Astrocyte (in vitro differentiated cells and primary cell): ENCODE data around the gene ST13. TPM values are rescaled to one million over a fixed set of nuclear protein-coding genes. Genes with fewer than 3 reads are reported as not detected.

Source experiments
- DNase-seq: peaks from one replicate; pipeline ENCODE4 v3.0.0-alpha.2; 2010; ENCODE audit warnings: low read depth
- FAIRE-seq: peaks from 2 replicates; lab custom pipeline; 2011; peaks lifted over from hg19 to GRCh38; lab: Jason Lieb, UNC
- H2AFZ ChIP-seq: 2 replicates; pipeline ENCODE4 v1.6.0; 2012; ENCODE audit warnings: low read depth, low read length, inconsistent platforms
- H3K27ac ChIP-seq: 2 replicates; pipeline ENCODE4 v1.5.1; 2011; ENCODE audit warnings: low read depth, low read length, inconsistent platforms
- H3K27me3 ChIP-seq: 2 replicates; pipeline ENCODE4 v1.6.0; 2011; ENCODE audit warnings: low read length, inconsistent platforms; ENCODE audit not compliant: insufficient read depth
- H3K36me3 ChIP-seq: 2 replicates; pipeline ENCODE4 v1.5.1; 2011; ENCODE audit warnings: low read length, inconsistent platforms; ENCODE audit not compliant: insufficient read depth
- H3K4me1 ChIP-seq: 2 replicates; pipeline ENCODE4 v1.5.1; 2011; ENCODE audit warnings: low read length, inconsistent platforms; ENCODE audit not compliant: insufficient read depth
- H3K4me2 ChIP-seq: 2 replicates; pipeline ENCODE4 v1.6.0; 2012; ENCODE audit warnings: low read length, inconsistent platforms
- H3K4me3 ChIP-seq: 2 replicates; pipeline ENCODE4 v1.5.1; 2011; ENCODE audit warnings: low read depth, mild to moderate bottlenecking, low read length, inconsistent platforms; ENCODE audit not compliant: insufficient read depth
- H3K79me2 ChIP-seq: 2 replicates; pipeline ENCODE4 v1.6.0; 2012; ENCODE audit warnings: mild to moderate bottlenecking, low read length, inconsistent platforms; ENCODE audit not compliant: insufficient read depth
- H3K9ac ChIP-seq: 2 replicates; pipeline ENCODE4 v1.6.0; 2012; ENCODE audit warnings: mild to moderate bottlenecking, low read length, inconsistent platforms
- H3K9me3 ChIP-seq: 2 replicates; pipeline ENCODE4 v1.5.1; 2012; ENCODE audit warnings: low read depth, mild to moderate bottlenecking, low read length, inconsistent platforms; ENCODE audit not compliant: insufficient read depth
- H4K20me1 ChIP-seq: 2 replicates; pipeline ENCODE4 v1.6.0; 2012; ENCODE audit warnings: low read length, inconsistent platforms; ENCODE audit not compliant: insufficient read depth
- H3K27ac Mint-ChIP-seq: one replicate; pipeline ENCODE4 v1.8.0; 2021; ENCODE audit warnings: mild to moderate bottlenecking, mixed read lengths; ENCODE audit not compliant: unreplicated experiment
- H3K27me3 Mint-ChIP-seq: one replicate; pipeline ENCODE4 v1.8.0; 2021; ENCODE audit warnings: low read depth, mixed read lengths; ENCODE audit not compliant: unreplicated experiment
- H3K36me3 Mint-ChIP-seq: one replicate; pipeline ENCODE4 v1.8.0; 2021; ENCODE audit warnings: low read depth, mixed read lengths; ENCODE audit not compliant: unreplicated experiment
- H3K4me1 Mint-ChIP-seq: one replicate; pipeline ENCODE4 v1.8.0; 2021; ENCODE audit warnings: low read depth, mixed read lengths; ENCODE audit not compliant: unreplicated experiment
- H3K4me3 Mint-ChIP-seq: one replicate; pipeline ENCODE4 v1.8.0; 2021; ENCODE audit warnings: mild to moderate bottlenecking, moderate library complexity, mixed read lengths; ENCODE audit not compliant: unreplicated experiment
- H3K9me3 Mint-ChIP-seq: one replicate; pipeline ENCODE4 v1.8.0; 2021; ENCODE audit warnings: mild to moderate bottlenecking, mixed read lengths; ENCODE audit not compliant: unreplicated experiment
- EZH2 ChIP-seq: IDR thresholded peaks from 2 replicates; pipeline ENCODE4 v1.6.1; 2012; ENCODE audit warnings: mild to moderate bottlenecking, low read length, inconsistent platforms; ENCODE audit not compliant: insufficient read depth
- total RNA-seq: library from RNA; stranded (reverse); gene quantifications from 2 replicates; pipeline ENCODE4 v1.2.1, GENCODE V29; 2021
- TF ChIP-seq, protein P1 (sequence below): IDR thresholded peaks from 2 replicates; pipeline ENCODE4 v1.5.1; 2011; ENCODE audit warnings: low read depth, mild to moderate bottlenecking, inconsistent platforms, low read length, moderate library complexity; ENCODE audit not compliant: insufficient read depth

ST13 gene
- total RNA-seq, 1 donor from 2014 or later, result 248 TPM

DNA sequence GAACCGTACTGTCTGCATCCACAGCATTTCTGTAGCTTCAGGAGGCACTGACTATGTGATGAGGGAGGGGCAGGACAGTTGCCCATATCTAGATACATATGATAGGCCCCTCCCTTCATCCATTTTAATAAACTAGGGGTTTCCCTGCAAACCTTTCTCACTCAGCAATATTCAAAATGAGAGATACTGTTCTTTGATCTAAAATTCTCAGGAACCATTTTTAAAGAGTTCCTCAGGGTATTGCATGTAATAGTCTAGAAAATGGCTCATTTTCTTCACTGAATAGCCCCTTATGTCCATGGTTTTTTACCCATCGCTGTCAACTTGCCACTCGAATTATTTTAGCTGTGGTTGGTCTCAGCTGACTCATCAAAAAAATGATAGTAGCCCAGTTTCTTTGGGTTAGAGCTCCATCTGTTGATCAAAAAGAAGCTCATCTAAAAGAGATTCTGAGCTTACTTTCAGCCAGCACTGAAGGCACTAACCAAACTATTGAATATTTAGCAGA lies 42.5 kb upstream of the ST13 start:
- Histone ChIP-seq H3K9ac (no peak overlapping the region), H3K4me2 (peak overlapping the region; percentile 44), H3K79me2 (no peaks in the 10 kb centered on the region), H4K20me1 (no peaks in the 10 kb centered on the region), H3K27ac (no peak overlapping the region), H3K9me3 (no peaks in the 10 kb centered on the region), H3K27me3 (no peaks in the 10 kb centered on the region), H3K4me1 (no peaks in the 10 kb centered on the region), H3K4me3 (no peak overlapping the region), H3K36me3 (no peaks in the 10 kb centered on the region), H2AFZ (no peak overlapping the region)
- DNase-seq, result peak; percentile 40
- Mint-ChIP-seq H3K9me3 (no peaks in the 10 kb centered on the region), H3K27ac (no peak overlapping the region), H3K27me3 (no peaks in the 10 kb centered on the region), H3K4me1 (peaks cover 3% of the 10 kb centered on the region), H3K4me3 (no peak overlapping the region), H3K36me3 (peaks cover 7% of the 10 kb centered on the region)
- peak; percentile 29 for FAIRE-seq
- TF ChIP-seq, protein P1, sequence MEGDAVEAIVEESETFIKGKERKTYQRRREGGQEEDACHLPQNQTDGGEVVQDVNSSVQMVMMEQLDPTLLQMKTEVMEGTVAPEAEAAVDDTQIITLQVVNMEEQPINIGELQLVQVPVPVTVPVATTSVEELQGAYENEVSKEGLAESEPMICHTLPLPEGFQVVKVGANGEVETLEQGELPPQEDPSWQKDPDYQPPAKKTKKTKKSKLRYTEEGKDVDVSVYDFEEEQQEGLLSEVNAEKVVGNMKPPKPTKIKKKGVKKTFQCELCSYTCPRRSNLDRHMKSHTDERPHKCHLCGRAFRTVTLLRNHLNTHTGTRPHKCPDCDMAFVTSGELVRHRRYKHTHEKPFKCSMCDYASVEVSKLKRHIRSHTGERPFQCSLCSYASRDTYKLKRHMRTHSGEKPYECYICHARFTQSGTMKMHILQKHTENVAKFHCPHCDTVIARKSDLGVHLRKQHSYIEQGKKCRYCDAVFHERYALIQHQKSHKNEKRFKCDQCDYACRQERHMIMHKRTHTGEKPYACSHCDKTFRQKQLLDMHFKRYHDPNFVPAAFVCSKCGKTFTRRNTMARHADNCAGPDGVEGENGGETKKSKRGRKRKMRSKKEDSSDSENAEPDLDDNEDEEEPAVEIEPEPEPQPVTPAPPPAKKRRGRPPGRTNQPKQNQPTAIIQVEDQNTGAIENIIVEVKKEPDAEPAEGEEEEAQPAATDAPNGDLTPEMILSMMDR, result peak; percentile 64
- TF ChIP-seq EZH2, result no peak

GRCh38 chr22:40894417-40894816 lies 38.0 kb upstream of the ST13 start:
- Mint-ChIP-seq H3K9me3 (no peaks in the 10 kb centered on the region), H3K4me1 (peaks cover 3% of the 10 kb centered on the region), H3K4me3 (no peak overlapping the region), H3K36me3 (peaks cover 8% of the 10 kb centered on the region), H3K27me3 (no peaks in the 10 kb centered on the region), H3K27ac (no peak overlapping the region)
- no peaks in the 10 kb centered on the region for H3K79me2 ChIP-seq
- H3K9me3 ChIP-seq, result no peaks in the 10 kb centered on the region
- no peak overlapping the region for H3K4me3 ChIP-seq
- H3K4me2 ChIP-seq, result no peak overlapping the region
- H2AFZ ChIP-seq, result no peak overlapping the region
- no peaks in the 10 kb centered on the region for H4K20me1 ChIP-seq
- no peak for TF ChIP-seq EZH2
- no peak for DNase-seq
- H3K27ac ChIP-seq, result no peak overlapping the region
- no peaks in the 10 kb centered on the region for H3K27me3 ChIP-seq
- H3K9ac ChIP-seq, result no peak overlapping the region
- FAIRE-seq, result no peak
- no peaks in the 10 kb centered on the region for H3K4me1 ChIP-seq
- peaks cover 4% of the 10 kb centered on the region for H3K36me3 ChIP-seq

- TF ChIP-seq EZH2, result no peak
- TF ChIP-seq, protein P1, result no peak
- no peak for FAIRE-seq
- H3K27ac ChIP-seq, result no peak overlapping the region
- Mint-ChIP-seq H3K4me1 (no peaks in the 10 kb centered on the region), H3K36me3 (peaks cover 12% of the 10 kb centered on the region), H3K27me3 (no peaks in the 10 kb centered on the region), H3K9me3 (no peaks in the 10 kb centered on the region), H3K27ac (no peak overlapping the region), H3K4me3 (no peak overlapping the region)
- no peak overlapping the region for H3K9ac ChIP-seq
- H2AFZ ChIP-seq, result no peak overlapping the region
- no peak overlapping the region for H3K4me3 ChIP-seq
- H3K27me3 ChIP-seq, result no peaks in the 10 kb centered on the region
- H3K36me3 ChIP-seq, result peaks cover 17% of the 10 kb centered on the region
- no peaks in the 10 kb centered on the region for H3K9me3 ChIP-seq
- H3K4me2 ChIP-seq, result no peak overlapping the region
- DNase-seq, result no peak
- no peaks in the 10 kb centered on the region for H3K79me2 ChIP-seq
- H4K20me1 ChIP-seq, result no peaks in the 10 kb centered on the region
- no peaks in the 10 kb centered on the region for H3K4me1 ChIP-seq
Observed at GRCh38 chr22:40890881-40891280, 34.4 kb upstream of the ST13 start.
